IMR-90 (cell line): ENCODE measurements around the gene ADISSP. TPM values are rescaled to one million over a fixed set of nuclear protein-coding genes. Genes with fewer than 3 reads are reported as not detected.

ENCODE experiments used
- ATAC-seq: fragments of 200-7000 bp; cut with Tn5 transposase; 2 replicates; pipeline ENCODE4 v1.9.1; 2020; ENCODE audit warnings: low read depth, mild to moderate bottlenecking, moderate library complexity
- BruUV-seq: library from RNA; stranded (reverse); fragments of 400-500 nt; replicated peaks from 2 replicates; lab custom pipeline; 2021; lab: Mats Ljungman, UMichigan
- CTCF ChIA-PET: fragments of 300-600 bp; formaldehyde crosslinking; extraction: SDS; loops from one replicate; lab custom pipeline; 2021; ENCODE audit warnings: antibody characterized with exemption; lab: Yijun Ruan, JAX
- POLR2A ChIA-PET: fragments of 300-600 bp; sonication (Branson Sonifier 250); formaldehyde crosslinking; loops from one replicate; lab custom pipeline; 2022; ENCODE audit warnings: antibody characterized with exemption; ENCODE audit not compliant: unreplicated experiment; lab: Charles Lee
- DNase-seq: peaks from one replicate; pipeline ENCODE4 v3.0.0; 2013
- H2AFZ ChIP-seq: replicated peaks from 2 replicates; pipeline ENCODE3; 2013; ENCODE audit warnings: low read length, mild to moderate bottlenecking; ENCODE audit not compliant: poor library complexity
- H2AK5ac ChIP-seq: 2 replicates; pipeline ENCODE4 v1.6.1; 2013; ENCODE audit warnings: low read depth, low read length, inconsistent platforms
- H2AK9ac ChIP-seq: replicated peaks from 2 replicates; pipeline ENCODE3; 2013; ENCODE audit warnings: mild to moderate bottlenecking, low read depth, low read length, moderate library complexity; ENCODE audit not compliant: poor library complexity
- H2BK120ac ChIP-seq: 2 replicates; pipeline ENCODE4 v1.6.1; 2013; ENCODE audit warnings: low read depth, low read length, inconsistent platforms
- H2BK15ac ChIP-seq: 3 replicates; pipeline ENCODE4 v1.6.1; 2013; ENCODE audit warnings: low read depth, low read length, inconsistent platforms
- H2BK20ac ChIP-seq: 2 replicates; pipeline ENCODE4 v1.6.1; 2013; ENCODE audit warnings: low read depth, mild to moderate bottlenecking, inconsistent platforms, low read length, moderate library complexity
- H2BK5ac ChIP-seq: 2 replicates; pipeline ENCODE4 v1.6.1; 2013; ENCODE audit warnings: mild to moderate bottlenecking, low read depth, low read length, inconsistent platforms; ENCODE audit not compliant: poor library complexity, severe bottlenecking
- H3K14ac ChIP-seq: replicated peaks from 2 replicates; pipeline ENCODE4 v1.6.1; 2013; ENCODE audit warnings: low read depth, low read length, inconsistent platforms
- H3K18ac ChIP-seq: 2 replicates; pipeline ENCODE4 v1.6.1; 2013; ENCODE audit warnings: low read depth, low read length, control low read depth
- H3K23ac ChIP-seq: 2 replicates; pipeline ENCODE4 v1.6.1; 2013; ENCODE audit warnings: low read depth, low read length, inconsistent platforms
- H3K27ac ChIP-seq: 2 replicates; pipeline ENCODE4 v1.5.1; 2013; ENCODE audit warnings: mild to moderate bottlenecking, control low read depth, low read length; ENCODE audit not compliant: insufficient read depth
- H3K27me3 ChIP-seq: 2 replicates; pipeline ENCODE4 v1.6.1; 2013; ENCODE audit warnings: low read length; ENCODE audit not compliant: control insufficient read depth, insufficient read depth
- H3K36me3 ChIP-seq: 2 replicates; pipeline ENCODE4 v1.6.1; 2013; ENCODE audit warnings: low read length, mixed read lengths; ENCODE audit not compliant: control insufficient read depth, insufficient read depth
- H3K4ac ChIP-seq: 2 replicates; pipeline ENCODE4 v1.6.1; 2013; ENCODE audit warnings: low read depth, low read length, inconsistent platforms
- H3K4me1 ChIP-seq: 2 replicates; pipeline ENCODE4 v1.6.1; 2013; ENCODE audit warnings: low read length, mixed read lengths; ENCODE audit not compliant: control insufficient read depth, insufficient read depth
- H3K4me2 ChIP-seq: 2 replicates; pipeline ENCODE4 v1.6.1; 2013; ENCODE audit warnings: low read depth, mild to moderate bottlenecking, control low read depth, low read length, moderate library complexity
- H3K4me3 ChIP-seq: 2 replicates; pipeline ENCODE4 v1.5.1; 2013; ENCODE audit warnings: low read depth, mild to moderate bottlenecking, control low read depth, low read length, moderate library complexity; ENCODE audit not compliant: insufficient read depth
- H3K56ac ChIP-seq: 2 replicates; pipeline ENCODE4 v1.6.1; 2013; ENCODE audit warnings: low read length, inconsistent platforms; ENCODE audit not compliant: insufficient read depth; ENCODE audit errors: extremely low read depth
- H3K79me1 ChIP-seq, 2 experiments: 2 replicates each; pipeline ENCODE4 v1.6.1; 2013; ENCODE audit warnings: low read length in 2 of 2, inconsistent platforms in 1 of 2, low read depth in 1 of 2
- H3K9ac ChIP-seq: 2 replicates; pipeline ENCODE4 v1.6.1; 2013; ENCODE audit warnings: low read depth, low read length, control low read depth
- H3K9me1 ChIP-seq: 2 replicates; pipeline ENCODE4 v1.6.1; 2013; ENCODE audit warnings: low read length, inconsistent platforms; ENCODE audit not compliant: insufficient read depth
- H3K9me3 ChIP-seq: 2 replicates; pipeline ENCODE4 v1.6.1; 2013; ENCODE audit warnings: low read length; ENCODE audit not compliant: control insufficient read depth, insufficient read depth
- H4K20me1 ChIP-seq: 2 replicates; pipeline ENCODE4 v1.6.1; 2013; ENCODE audit warnings: low read length, inconsistent platforms; ENCODE audit not compliant: insufficient read depth
- H4K5ac ChIP-seq: 2 replicates; pipeline ENCODE4 v1.6.1; 2013; ENCODE audit warnings: mild to moderate bottlenecking, low read depth, low read length, control low read depth
- H4K8ac ChIP-seq, 2 experiments: 2 replicates each; pipeline ENCODE4 v1.6.1; 2013; ENCODE audit warnings: low read depth in 2 of 2, low read length in 2 of 2, control low read depth in 1 of 2, inconsistent platforms in 1 of 2
- H4K91ac ChIP-seq: 2 replicates; pipeline ENCODE4 v1.6.1; 2013; ENCODE audit warnings: low read depth, low read length, inconsistent platforms; ENCODE audit not compliant: insufficient read depth
- CEBPB ChIP-seq: IDR thresholded peaks from 2 replicates; pipeline ENCODE4 v1.6.1; 2012; ENCODE audit warnings: low read depth, low read length, improper control_type of control experiment
- CHD1 ChIP-seq: IDR thresholded peaks from 2 replicates; pipeline ENCODE4 v1.6.1; 2012; ENCODE audit warnings: low read depth, low read length, improper control_type of control experiment
- CTCF ChIP-seq: conservative IDR thresholded peaks from 2 replicates; pipeline ENCODE4 v1.5.1; 2012; ENCODE audit warnings: mild to moderate bottlenecking, low read depth, low read length, improper control_type of control experiment
- ELK1 ChIP-seq: fragments of 150-350 bp; IDR thresholded peaks from 2 replicates; pipeline ENCODE4 v1.6.1; 2016; ENCODE audit warnings: low read depth, mild to moderate bottlenecking, low read length, moderate library complexity, borderline replicate concordance
- POLR2A ChIP-seq: IDR thresholded peaks from 2 replicates; pipeline ENCODE4 v1.6.1; 2012; ENCODE audit warnings: mild to moderate bottlenecking, low read depth, low read length
- RCOR1 ChIP-seq: IDR thresholded peaks from 2 replicates; pipeline ENCODE4 v1.6.1; 2012; ENCODE audit warnings: mild to moderate bottlenecking, low read length, improper control_type of control experiment; ENCODE audit not compliant: insufficient replicate concordance
- SMC3 ChIP-seq: fragments of 150-350 bp; IDR thresholded peaks from 2 replicates; pipeline ENCODE4 v1.6.1; 2016; ENCODE audit warnings: low read depth, mild to moderate bottlenecking, antibody characterized with exemption, low read length, moderate library complexity
- USF2 ChIP-seq: fragments of 150-350 bp; IDR thresholded peaks from 2 replicates; pipeline ENCODE4 v1.6.1; 2017; ENCODE audit warnings: mild to moderate bottlenecking, antibody characterized with exemption, low read length, low read depth
- WGBS, 2 experiments: methylation state at CpG; one replicate each; pipeline versions ENCODE4 v1.1.5 to v1.1.7; 2013; ENCODE audit warnings: missing lambda C conversion rate in 2 of 2; ENCODE audit not compliant: insufficient read length in 1 of 2; ENCODE audit errors: extremely low coverage in 2 of 2; 5-methylcytosine and 5-hydroxymethylcytosine counted together
- dilution Hi-C: fragments of 300-500 bp; cut with HindIII; formaldehyde crosslinking; loops from one replicate; pipeline ENCODE4 v1.14.3; 2018; ENCODE audit warnings: low sequenced_read_pairs; ENCODE audit not compliant: unreplicated experiment
- in situ Hi-C: fragments of 300-500 bp; cut with MboI; formaldehyde crosslinking; loops from 3 replicates; pipeline ENCODE4 v1.14.3; 2019; ENCODE audit warnings: low sequenced_read_pairs, inconsistent platforms, mixed read lengths
- intact Hi-C: fragments of 100-400 bp; cut with micrococcal nuclease; formaldehyde crosslinking; loops from 2 replicates; pipeline ENCODE4 v1.10.0; 2022
- polyA plus RNA-seq, 3 experiments: library from polyadenylated mRNA; depleted of rRNA; stranded (reverse); fragments of >200 nt; gene quantifications; 2 replicates each; pipeline ENCODE4 v1.2.3, GENCODE V29; 2012; ENCODE audit warnings: low replicate concordance in 1 of 3
- total RNA-seq: library from RNA; depleted of rRNA; stranded (reverse); fragments of >200 nt; gene quantifications from 2 replicates; pipeline ENCODE4 v1.2.3, GENCODE V29; 2012

ADISSP gene
- total and polyA plus RNA-seq, 2 of the 4 experiments (the other 2 are of a cell fraction): 31.9 to 58.2 TPM

DNA sequence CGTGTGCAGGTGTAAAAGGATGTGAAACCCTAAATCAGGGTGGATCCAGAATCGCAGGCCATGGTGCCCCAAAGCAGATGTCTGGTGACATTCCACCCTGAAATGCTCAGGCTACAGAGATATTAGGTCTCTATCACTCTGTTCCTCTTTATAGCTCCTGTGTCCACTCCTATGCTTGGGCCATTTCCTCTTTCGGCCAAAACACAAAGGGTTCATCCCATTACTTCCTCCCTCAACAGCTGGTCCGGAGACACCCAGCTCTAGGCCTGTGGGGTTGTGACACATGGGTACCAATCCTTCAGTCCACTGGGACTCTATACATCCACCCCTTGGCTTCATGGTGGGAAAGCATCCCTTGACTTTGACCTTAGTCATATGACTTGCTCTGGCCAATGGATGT, 53.5 kb downstream of the ADISSP start:
- H3K9me1 ChIP-seq: no peaks in the 10 kb centered on the region
- no peak overlapping the region for H3K23ac ChIP-seq
- H2BK20ac ChIP-seq: no peak overlapping the region
- H4K20me1 ChIP-seq: no peaks in the 10 kb centered on the region
- H3K4me3 ChIP-seq: no peak overlapping the region
- H3K4me1 ChIP-seq: no peaks in the 10 kb centered on the region
- no peak overlapping the region for H3K56ac ChIP-seq
- H3K79me1 ChIP-seq: no peaks in the 10 kb centered on the region
- H2BK5ac ChIP-seq: no peak overlapping the region
- no peak overlapping the region for H4K91ac ChIP-seq
- H3K4ac ChIP-seq: no peak overlapping the region
- no peak overlapping the region for H3K18ac ChIP-seq
- in situ Hi-C loops (no loop called here), intact Hi-C loops (no loop called here), dilution Hi-C loops (no loop called here)
- no peak for ATAC-seq
- H3K9me3 ChIP-seq: no peaks in the 10 kb centered on the region
- H2AFZ ChIP-seq: no peak overlapping the region
- no peak overlapping the region for H2BK120ac ChIP-seq
- H4K8ac ChIP-seq: no peak overlapping the region
- TF ChIP-seq SMC3 (no peak), POLR2A (no peak), ELK1 (no peak), CEBPB (no peak), CHD1 (no peak), CTCF (no peak), RCOR1 (no peak), USF2 (no peak)
- no peak for DNase-seq
- H3K9ac ChIP-seq: no peak overlapping the region
- peak overlapping the region; percentile 16 for H2AK9ac ChIP-seq
- POLR2A ChIA-PET: no interaction called here
- H3K14ac ChIP-seq: no peak overlapping the region; the same call in 1 of the 2 replicates
- H3K36me3 ChIP-seq: no peaks in the 10 kb centered on the region
- H3K4me2 ChIP-seq: no peak overlapping the region
- H3K27ac ChIP-seq: no peak overlapping the region
- H2BK15ac ChIP-seq: no peak overlapping the region
- BruUV-seq: no TSS peak
- H4K5ac ChIP-seq: no peak overlapping the region
- H3K27me3 ChIP-seq: peaks cover 8% of the 10 kb centered on the region
- CTCF ChIA-PET: no interaction called here
- WGBS, 2 experiments: no CpG with 5 or more reads among the region's 4 CpGs
- no peak overlapping the region for H2AK5ac ChIP-seq
